Mammary epithelial cell (primary cell): ENCODE measurements around the gene CTAGE1.

ENCODE experiments used
- CTCF ChIP-seq, 2 donors: IDR thresholded peaks in 1 of 2; conservative IDR thresholded peaks in 1 of 2; 2 replicates each; pipeline ENCODE4 v1.5.1; 2011 to 2012; ENCODE audit warnings: inconsistent platforms in 2 of 2, low read length in 2 of 2, mild to moderate bottlenecking in 2 of 2, control low read depth in 1 of 2, low read depth in 1 of 2; ENCODE audit not compliant: insufficient read depth in 1 of 2; ENCODE audit errors: extremely low read depth in 1 of 2
- EZH2 ChIP-seq: IDR thresholded peaks from 2 replicates; pipeline ENCODE4 v1.6.1; 2012; ENCODE audit warnings: low read length, inconsistent platforms, borderline replicate concordance

- TF ChIP-seq EZH2 = no peak
- no peak for TF ChIP-seq CTCF (conservative IDR thresholded peaks at IDR 0.05 in 1 of 2, IDR thresholded peaks at IDR 0.05 in 1 of 2; ENCODE audit: extremely low read depth in 1 of 2, insufficient read depth in 1 of 2, low read depth in 1 of 2, low read length in 2 of 2)
Observed at GRCh38 chr18:22455425-22456115, 37.9 kb upstream of the CTAGE1 start.
